ENCODE results near the gene KCNE5.

- no peak for TF ChIP-seq CTCF (conservative IDR thresholded peaks at IDR 0.05)
- no peak for TF ChIP-seq EZH2 (IDR thresholded peaks at IDR 0.05; ENCODE audit: low read depth)
These were observed 13.2 kb upstream of the KCNE5 start for GRCh38 chrX:109638158-109638557.
